Activated CD8-positive, alpha-beta T cell treated with anti-CD3 and anti-CD28 coated beads, Interleukin-2, amount 10 ng/mL, durations not matched to agents 7 days and 5 days (primary cell): ENCODE results near the gene CIDEB. TPM values are rescaled to one million over a fixed set of nuclear protein-coding genes. Genes with fewer than 3 reads are reported as not detected.
A peak's percentile ranks its signal among the peaks of the same experiment; 100 is the strongest.

Source experiments
- ATAC-seq: fragments of 150-1000 bp; cut with Tn5 transposase; one replicate; pipeline ENCODE4 v1.10.0; 2021; ENCODE audit warnings: moderate library complexity
- CTCF ChIA-PET: fragments of 350-600 bp; sonication (Branson Sonifier 250); formaldehyde crosslinking; loops from one replicate; lab custom pipeline; 2021; ENCODE audit warnings: antibody characterized with exemption; lab: Charles Lee
- POLR2A ChIA-PET: fragments of 350-600 bp; sonication (Branson Sonifier 250); formaldehyde crosslinking; loops from one replicate; lab custom pipeline; 2021; ENCODE audit warnings: antibody characterized with exemption; lab: Charles Lee
- DNase-seq: peaks from one replicate; pipeline ENCODE4 v3.0.0-alpha.2; 2020
- H3K27ac Mint-ChIP-seq: one replicate; pipeline ENCODE4 v1.8.0; 2021; ENCODE audit warnings: mild to moderate bottlenecking, mixed read lengths
- H3K27me3 Mint-ChIP-seq: one replicate; pipeline ENCODE4 v1.8.0; 2021; ENCODE audit warnings: low read depth, mixed read lengths
- H3K36me3 Mint-ChIP-seq: one replicate; pipeline ENCODE4 v1.8.0; 2021; ENCODE audit warnings: low read depth, mixed read lengths
- H3K4me1 Mint-ChIP-seq: one replicate; pipeline ENCODE4 v1.8.0; 2021; ENCODE audit warnings: low read depth, mixed read lengths
- H3K4me3 Mint-ChIP-seq: one replicate; pipeline ENCODE4 v1.8.0; 2021; ENCODE audit warnings: mild to moderate bottlenecking, mixed read lengths
- H3K9me3 Mint-ChIP-seq: one replicate; pipeline ENCODE4 v1.8.0; 2022; ENCODE audit warnings: mixed read lengths; ENCODE audit not compliant: insufficient read depth
- total RNA-seq, 2 experiments: library from RNA; stranded (reverse); gene quantifications; one replicate each; pipeline ENCODE4 v1.2.3, GENCODE V29; 2021

The CIDEB gene
- total RNA-seq, 2 experiments from 2014 or later = 47.2 to 48.2 TPM

GRCh38 chr14:24322672-24323071, 14.9 kb upstream of the CIDEB start:
- H3K4me1 Mint-ChIP-seq = peaks cover 19% of the 10 kb centered on the region
- ATAC-seq (no peak), DNase-seq (no peak)
- H3K9me3 Mint-ChIP-seq = no peaks in the 10 kb centered on the region
- peaks cover 3% of the 10 kb centered on the region for H3K36me3 Mint-ChIP-seq
- no peak overlapping the region for H3K4me3 Mint-ChIP-seq
- ChIA-PET CTCF (interaction anchor here (1.2 to 8.9 kb wide), 5 partner anchors 9 to 114 kb away, joined by 3 to 87 read pairs (median 5); partner anchors contain the start of genes ADCY4, CIDEB, LTB4R and LTB4R2), POLR2A (interaction anchor here (0.8 to 1.3 kb wide), 3 partner anchors 11 to 109 kb away, joined by 3 to 4 read pairs (median 3); partner anchors contain the start of genes KHNYN and LTB4R)
- peaks cover 19% of the 10 kb centered on the region for H3K27me3 Mint-ChIP-seq
- H3K27ac Mint-ChIP-seq = no peak overlapping the region

GRCh38 chr14:24321212-24321975, 13.6 kb upstream of the CIDEB start:
- POLR2A ChIA-PET = interaction anchor here (0.8 kb wide), 1 partner anchor 109 kb away, joined by 4 read pairs; the partner anchor contains the start of gene KHNYN
- Mint-ChIP-seq H3K36me3 (peaks cover 8% of the 10 kb centered on the region), H3K4me3 (no peak overlapping the region), H3K9me3 (no peaks in the 10 kb centered on the region), H3K27ac (no peak overlapping the region), H3K27me3 (peaks cover 19% of the 10 kb centered on the region), H3K4me1 (peaks cover 22% of the 10 kb centered on the region)
- no peak for ATAC-seq
- DNase-seq = no peak
- CTCF ChIA-PET = interaction anchor here (1.6 to 8.9 kb wide), 5 partner anchors 8 to 110 kb away, joined by 3 to 87 read pairs (median 5); partner anchors contain the start of genes ADCY4, CIDEB, LTB4R and LTB4R2

- Mint-ChIP-seq H3K27me3 (peaks cover 16% of the 10 kb centered on the region), H3K4me1 (peaks cover 49% of the 10 kb centered on the region), H3K9me3 (no peaks in the 10 kb centered on the region), H3K27ac (no peak overlapping the region), H3K4me3 (no peak overlapping the region), H3K36me3 (peaks cover 35% of the 10 kb centered on the region)
- ATAC-seq = no peak
- no peak for DNase-seq
- ChIA-PET CTCF (interaction anchor here (0.7 to 8.9 kb wide), 7 partner anchors 8 to 114 kb away, joined by 3 to 87 read pairs (median 9); partner anchors contain the start of genes ADCY4, CIDEB, LTB4R and LTB4R2), POLR2A (interaction anchor here (1.6 kb wide), 1 partner anchor 15 kb away, joined by 3 read pairs; no protein-coding TSS in a partner anchor)
Measured at GRCh38 chr14:24317141-24317928, 9.6 kb upstream of the CIDEB start.

DNA sequence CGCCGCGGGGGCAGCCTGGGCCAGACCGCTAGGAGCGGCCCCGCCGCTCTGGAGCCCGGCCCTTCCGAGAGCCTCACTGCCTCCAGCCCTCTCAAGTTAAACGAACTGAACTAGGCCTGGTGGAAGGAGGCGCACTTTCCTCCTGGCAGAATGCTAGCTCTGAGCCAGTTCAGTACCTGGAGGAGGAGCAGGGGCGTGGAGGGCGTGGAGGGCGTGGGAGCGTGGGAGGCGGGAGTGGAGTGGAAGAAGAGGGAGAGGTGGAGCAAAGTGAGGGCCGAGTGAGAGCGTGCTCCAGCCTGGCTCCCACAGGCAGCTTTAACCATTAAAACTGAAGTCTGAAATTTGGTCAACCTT, 8.8 kb upstream of the CIDEB start:
- no peak overlapping the region for H3K27ac Mint-ChIP-seq
- DNase-seq = no peak
- H3K27me3 Mint-ChIP-seq = peaks cover 16% of the 10 kb centered on the region
- H3K36me3 Mint-ChIP-seq = peaks cover 42% of the 10 kb centered on the region
- H3K9me3 Mint-ChIP-seq = no peaks in the 10 kb centered on the region
- no peak for ATAC-seq
- H3K4me1 Mint-ChIP-seq = peaks cover 56% of the 10 kb centered on the region
- ChIA-PET POLR2A (no interaction called here), CTCF (interaction anchor here (0.7 to 1.3 kb wide), 2 partner anchors 17 to 115 kb away, joined by 3 to 6 read pairs; no protein-coding TSS in a partner anchor)
- H3K4me3 Mint-ChIP-seq = no peak overlapping the region

DNA sequence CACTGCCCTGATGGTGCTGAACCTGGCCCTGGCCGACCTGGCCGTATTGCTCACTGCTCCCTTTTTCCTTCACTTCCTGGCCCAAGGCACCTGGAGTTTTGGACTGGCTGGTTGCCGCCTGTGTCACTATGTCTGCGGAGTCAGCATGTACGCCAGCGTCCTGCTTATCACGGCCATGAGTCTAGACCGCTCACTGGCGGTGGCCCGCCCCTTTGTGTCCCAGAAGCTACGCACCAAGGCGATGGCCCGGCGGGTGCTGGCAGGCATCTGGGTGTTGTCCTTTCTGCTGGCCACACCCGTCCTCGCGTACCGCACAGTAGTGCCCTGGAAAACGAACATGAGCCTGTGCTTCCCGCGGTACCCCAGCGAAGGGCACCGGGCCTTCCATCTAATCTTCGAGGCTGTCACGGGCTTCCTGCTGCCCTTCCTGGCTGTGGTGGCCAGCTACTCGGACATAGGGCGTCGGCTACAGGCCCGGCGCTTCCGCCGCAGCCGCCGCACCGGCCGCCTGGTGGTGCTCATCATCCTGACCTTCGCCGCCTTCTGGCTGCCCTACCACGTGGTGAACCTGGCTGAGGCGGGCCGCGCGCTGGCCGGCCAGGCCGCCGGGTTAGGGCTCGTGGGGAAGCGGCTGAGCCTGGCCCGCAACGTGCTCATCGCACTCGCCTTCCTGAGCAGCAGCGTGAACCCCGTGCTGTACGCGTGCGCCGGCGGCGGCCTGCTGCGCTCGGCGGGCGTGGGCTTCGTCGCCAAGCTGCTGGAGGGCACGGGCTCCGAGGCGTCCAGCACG, 8.2 kb upstream of the CIDEB start:
- peaks cover 59% of the 10 kb centered on the region for H3K4me1 Mint-ChIP-seq
- ATAC-seq = no peak
- peak overlapping the region; percentile 36 for H3K27ac Mint-ChIP-seq
- H3K27me3 Mint-ChIP-seq = peaks cover 16% of the 10 kb centered on the region
- CTCF ChIA-PET = interaction anchor here (1.3 kb wide), 1 partner anchor 17 kb away, joined by 6 read pairs; no protein-coding TSS in a partner anchor
- H3K9me3 Mint-ChIP-seq = no peaks in the 10 kb centered on the region
- no peak overlapping the region for H3K4me3 Mint-ChIP-seq
- DNase-seq = no peak
- POLR2A ChIA-PET = no interaction called here
- H3K36me3 Mint-ChIP-seq = peaks cover 42% of the 10 kb centered on the region

GRCh38 chr14:24315243-24315806, 7.5 kb upstream of the CIDEB start:
- no peak for ATAC-seq

GRCh38 chr14:24314377-24315193, 6.8 kb upstream of the CIDEB start:
- H3K4me3 Mint-ChIP-seq = peak overlapping the region; percentile 72
- ChIA-PET POLR2A (interaction anchor here (1.2 to 4.4 kb wide), 4 partner anchors 14 to 116 kb away, joined by 3 to 23 read pairs (median 5); partner anchors contain the start of genes CBLN3, KHNYN and TINF2), CTCF (interaction anchor here (1.3 to 26.4 kb wide), 5 partner anchors 8 to 116 kb away, joined by 3 to 801 read pairs (median 94); partner anchors contain the start of genes ADCY4, CBLN3, GMPR2 and KHNYN)
- no peak for ATAC-seq
- no peak for DNase-seq
- H3K27me3 Mint-ChIP-seq = peaks cover 9% of the 10 kb centered on the region
- H3K27ac Mint-ChIP-seq = peak overlapping the region; percentile 94
- H3K4me1 Mint-ChIP-seq = peaks cover 69% of the 10 kb centered on the region
- H3K9me3 Mint-ChIP-seq = no peaks in the 10 kb centered on the region
- H3K36me3 Mint-ChIP-seq = peaks cover 48% of the 10 kb centered on the region

More at GRCh38 chr14:24315243-24315806, 7.5 kb upstream of the CIDEB start:
- DNase-seq = no peak
- POLR2A ChIA-PET = no interaction called here
- peaks cover 15% of the 10 kb centered on the region for H3K27me3 Mint-ChIP-seq
- H3K4me3 Mint-ChIP-seq = no peak overlapping the region
- peaks cover 45% of the 10 kb centered on the region for H3K36me3 Mint-ChIP-seq
- peak overlapping the region; percentile 39 for H3K27ac Mint-ChIP-seq
- no peaks in the 10 kb centered on the region for H3K9me3 Mint-ChIP-seq
- peaks cover 61% of the 10 kb centered on the region for H3K4me1 Mint-ChIP-seq
- CTCF ChIA-PET = interaction anchor here (9.2 kb wide), 1 partner anchor 15 kb away, joined by 142 read pairs; the partner anchor contains the start of gene ADCY4

GRCh38 chr14:24313913-24314312, 6.1 kb upstream of the CIDEB start:
- H3K4me1 Mint-ChIP-seq = peaks cover 75% of the 10 kb centered on the region
- ATAC-seq (no peak), DNase-seq (no peak)
- POLR2A ChIA-PET = interaction anchor here (1.2 to 4.4 kb wide), 4 partner anchors 15 to 117 kb away, joined by 3 to 23 read pairs (median 5); partner anchors contain the start of genes CBLN3, KHNYN and TINF2
- CTCF ChIA-PET = interaction anchor here (0.8 to 26.4 kb wide), 6 partner anchors 9 to 117 kb away, joined by 3 to 801 read pairs (median 50); partner anchors contain the start of genes ADCY4, CBLN3, GMPR2 and KHNYN
- H3K27me3 Mint-ChIP-seq = peaks cover 6% of the 10 kb centered on the region
- H3K4me3 Mint-ChIP-seq = peak overlapping the region; percentile 72
- peaks cover 54% of the 10 kb centered on the region for H3K36me3 Mint-ChIP-seq
- H3K9me3 Mint-ChIP-seq = no peaks in the 10 kb centered on the region
- H3K27ac Mint-ChIP-seq = peak overlapping the region; percentile 94

DNA sequence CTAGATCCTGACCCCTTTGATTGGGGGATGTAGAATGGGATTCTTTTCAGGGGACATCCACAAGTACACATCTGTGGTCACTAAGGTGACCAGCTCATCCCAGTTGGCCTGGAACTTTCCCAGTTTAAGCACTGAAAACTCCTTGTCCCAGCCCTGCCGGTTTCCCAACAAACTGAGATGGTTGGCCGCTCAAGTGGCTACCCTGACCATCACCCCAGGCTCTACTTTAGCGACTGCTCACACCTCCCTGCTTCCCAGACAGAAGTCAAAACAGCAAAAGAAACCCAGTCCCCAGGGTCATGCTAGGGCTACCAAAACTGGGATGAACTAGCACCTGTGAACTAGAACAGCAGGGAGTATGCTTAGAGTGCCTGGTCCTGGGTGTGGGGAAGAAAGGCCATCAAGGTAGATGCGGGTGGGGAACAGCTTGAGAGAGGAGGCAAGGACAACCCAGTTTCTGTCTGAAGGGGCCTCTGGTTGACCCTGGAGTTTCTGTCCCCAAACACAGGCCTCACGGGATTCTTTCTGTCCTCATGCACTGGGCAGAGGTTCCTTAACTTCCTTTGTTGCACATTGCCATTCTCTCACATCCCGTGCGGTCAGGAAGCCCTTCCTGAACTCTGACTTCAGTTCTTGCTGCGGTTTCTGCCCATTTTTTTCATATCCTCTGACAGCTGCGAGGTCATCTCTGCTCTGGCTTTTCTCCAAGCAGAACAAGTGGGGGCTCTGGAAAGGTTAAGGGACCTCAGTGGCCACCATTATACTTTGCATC, 5.1 kb upstream of the CIDEB start:
- peaks cover 2% of the 10 kb centered on the region for H3K27me3 Mint-ChIP-seq
- H3K27ac Mint-ChIP-seq = peak overlapping the region; percentile 94
- ChIA-PET CTCF (interaction anchor here (0.8 to 26.4 kb wide), 9 partner anchors 9 to 124 kb away, joined by 3 to 801 read pairs (median 87); partner anchors contain the start of genes ADCY4, CBLN3, DHRS1 and GMPR2), POLR2A (interaction anchor here (0.6 to 4.4 kb wide), 8 partner anchors 10 to 1347 kb away, joined by 3 to 23 read pairs (median 4); partner anchors contain the start of genes CBLN3, DHRS1, KHNYN and NOP9)
- H3K9me3 Mint-ChIP-seq = no peaks in the 10 kb centered on the region
- H3K36me3 Mint-ChIP-seq = peaks cover 63% of the 10 kb centered on the region
- peak overlapping the region; percentile 72 for H3K4me3 Mint-ChIP-seq
- DNase-seq (peak; percentile 72), ATAC-seq (no peak)
- H3K4me1 Mint-ChIP-seq = peaks cover 83% of the 10 kb centered on the region
